PC-3 (cell line): ENCODE measurements around the gene CENPVL2. TPM values are rescaled to one million over a fixed set of nuclear protein-coding genes. Genes with fewer than 3 reads are reported as not detected.
"Not testable (repeated sequence)": the region's sequence is repeated elsewhere in the genome, so short reads cannot be mapped to it uniquely, and the experiment has no call there.

ENCODE experiments used
- ATAC-seq: fragments of 200-7000 bp; cut with Tn5 transposase; 2 replicates; pipeline ENCODE4 v1.9.1; 2020; ENCODE audit warnings: mild to moderate bottlenecking, moderate library complexity
- BruUV-seq: library from RNA; stranded (reverse); fragments of 400-500 nt; replicated peaks from 2 replicates; lab custom pipeline; 2021; lab: Mats Ljungman, UMichigan
- CTCF ChIA-PET: fragments of 300-600 bp; sonication (Branson Sonifier 250); formaldehyde crosslinking; loops from one replicate; lab custom pipeline; 2022; ENCODE audit warnings: antibody characterized with exemption; lab: Charles Lee
- POLR2A ChIA-PET: fragments of 300-600 bp; sonication (Branson Sonifier 250); formaldehyde crosslinking; loops from one replicate; lab custom pipeline; 2022; ENCODE audit warnings: antibody characterized with exemption; ENCODE audit not compliant: unreplicated experiment; lab: Charles Lee
- DNase-seq: peaks from one replicate; pipeline ENCODE4 v3.0.0-alpha.2; 2015
- H2AFZ ChIP-seq: fragments of 300-600 bp; sonication (generic); 2 replicates; pipeline ENCODE4 v1.6.0; 2016; ENCODE audit warnings: antibody characterized with exemption, low read length
- H3F3A ChIP-seq: fragments of 300-600 bp; sonication (generic); one replicate; pipeline ENCODE4 v1.6.0; 2017; ENCODE audit warnings: antibody characterized with exemption, low read length, control low read depth, mild to moderate bottlenecking; ENCODE audit not compliant: unreplicated experiment
- H3K27ac ChIP-seq: fragments of 300-600 bp; sonication (generic); 2 replicates; pipeline ENCODE4 v1.5.1; 2016; ENCODE audit warnings: mild to moderate bottlenecking, low read length
- H3K27me3 ChIP-seq: fragments of 300-600 bp; sonication (generic); 2 replicates; pipeline ENCODE4 v1.6.1; 2016; ENCODE audit warnings: low read length, mixed read lengths
- H3K36me3 ChIP-seq: fragments of 300-600 bp; sonication (generic); 2 replicates; pipeline ENCODE4 v1.6.1; 2016; ENCODE audit warnings: low read depth, mixed run types, low read length, mixed read lengths
- H3K4me1 ChIP-seq: fragments of 300-600 bp; sonication (generic); 2 replicates; pipeline ENCODE4 v1.5.1; 2016; ENCODE audit warnings: low read length; ENCODE audit not compliant: insufficient read depth
- H3K4me2 ChIP-seq: fragments of 300-600 bp; sonication (generic); 2 replicates; pipeline ENCODE4 v1.6.0; 2016; ENCODE audit warnings: low read length
- H3K4me3 ChIP-seq: fragments of 300-600 bp; sonication (generic); 2 replicates; pipeline ENCODE4 v1.5.1; 2016; ENCODE audit warnings: mild to moderate bottlenecking, low read length, mixed read lengths
- H3K79me2 ChIP-seq: fragments of 300-600 bp; sonication (generic); 2 replicates; pipeline ENCODE4 v1.6.1; 2017; ENCODE audit warnings: low read length, mixed read lengths
- H3K9ac ChIP-seq: fragments of 300-600 bp; sonication (generic); 2 replicates; pipeline ENCODE4 v1.6.0; 2016; ENCODE audit warnings: mild to moderate bottlenecking, low read length
- H3K9me2 ChIP-seq: fragments of 300-600 bp; sonication (generic); replicated peaks from 2 replicates; pipeline ENCODE4 v1.6.1; 2016; ENCODE audit warnings: mixed run types, low read length, mixed read lengths
- H3K9me3 ChIP-seq: fragments of 300-600 bp; sonication (generic); 2 replicates; pipeline ENCODE4 v1.6.1; 2016; ENCODE audit warnings: low read length, mixed read lengths
- H4K20me1 ChIP-seq: fragments of 300-600 bp; sonication (generic); 2 replicates; pipeline ENCODE4 v1.6.1; 2016; ENCODE audit warnings: low read length, mixed read lengths
- CTCF ChIP-seq: fragments of 300-600 bp; sonication (generic); conservative IDR thresholded peaks from 2 replicates; pipeline ENCODE4 v1.5.1; 2017; ENCODE audit warnings: antibody characterized with exemption, low read depth, mild to moderate bottlenecking, low read length
- EZH2 ChIP-seq: fragments of 300-600 bp; sonication (generic); IDR thresholded peaks from one replicate; pipeline ENCODE4 v1.6.1; 2017; ENCODE audit warnings: antibody characterized with exemption, mild to moderate bottlenecking, low read length; ENCODE audit not compliant: unreplicated experiment
- EZH2phosphoT487 ChIP-seq: fragments of 300-600 bp; sonication (generic); IDR thresholded peaks from 2 replicates; pipeline ENCODE4 v1.6.1; 2018; ENCODE audit warnings: mild to moderate bottlenecking, antibody characterized with exemption, low read length, borderline replicate concordance
- intact Hi-C: fragments of 100-400 bp; cut with micrococcal nuclease; formaldehyde crosslinking; loops from 2 replicates; pipeline ENCODE4 v1.9.0; 2023
- total RNA-seq: library from RNA; depleted of rRNA; stranded (reverse); fragments of >200 nt; gene quantifications from 2 replicates; pipeline ENCODE4 v1.2.3, GENCODE V29; 2014

Gene CENPVL2
- total RNA-seq, 1 experiment from 2014 or later: not detected

GRCh38 chrX:51665981-51666380 lies 16.6 kb downstream of the CENPVL2 start:
- Histone ChIP-seq H3K9me2 (no peaks in the 10 kb centered on the region), H2AFZ (no peak overlapping the region), H3K9me3 (no peaks in the 10 kb centered on the region), H3F3A (no peaks in the 10 kb centered on the region), H3K4me1 (no peaks in the 10 kb centered on the region), H3K4me3 (no peak overlapping the region), H4K20me1 (no peaks in the 10 kb centered on the region), H3K36me3 (no peaks in the 10 kb centered on the region), H3K27ac (no peak overlapping the region), H3K4me2 (no peak overlapping the region), H3K27me3 (peaks cover 22% of the 10 kb centered on the region; the same call in 1 of the 2 replicates), H3K79me2 (no peaks in the 10 kb centered on the region), H3K9ac (no peak overlapping the region)
- CTCF ChIA-PET: no interaction called here
- BruUV-seq: no TSS peak
- POLR2A ChIA-PET: no interaction called here
- no peak for TF ChIP-seq EZH2phosphoT487
- no peak for TF ChIP-seq EZH2
- no peak for TF ChIP-seq CTCF
- DNase-seq: no peak
- intact Hi-C loops: no loop called here
- no peak for ATAC-seq

- Histone ChIP-seq H4K20me1 (no peaks in the 10 kb centered on the region), H3F3A (no peaks in the 10 kb centered on the region), H3K79me2 (no peaks in the 10 kb centered on the region), H2AFZ (no peak overlapping the region), H3K4me1 (no peaks in the 10 kb centered on the region), H3K9ac (no peak overlapping the region), H3K27ac (no peak overlapping the region), H3K9me3 (no peaks in the 10 kb centered on the region), H3K4me2 (no peak overlapping the region), H3K36me3 (no peaks in the 10 kb centered on the region), H3K9me2 (no peaks in the 10 kb centered on the region), H3K4me3 (no peak overlapping the region), H3K27me3 (no peaks in the 10 kb centered on the region)
- ATAC-seq: no peak
- POLR2A ChIA-PET: no interaction called here
- intact Hi-C loops: loop anchor here (5.0 kb wide), 1 partner anchor 619 kb away; no protein-coding TSS in a partner anchor
- BruUV-seq: no TSS peak
- DNase-seq: no peak
- CTCF ChIA-PET: no interaction called here
- TF ChIP-seq EZH2 (no peak), CTCF (no peak), EZH2phosphoT487 (no peak)
These were observed 39.3 kb downstream of the CENPVL2 start for GRCh38 chrX:51643377-51643776.

- H3K9me3 ChIP-seq: no peaks in the 10 kb centered on the region
- peak; percentile 70 for ATAC-seq
- intact Hi-C loops: loop anchor here (1.0 to 5.0 kb wide), 2 partner anchors 219 to 621 kb away; no protein-coding TSS in a partner anchor
- no peaks in the 10 kb centered on the region for H4K20me1 ChIP-seq
- no TSS peak for BruUV-seq
- H3K4me3 ChIP-seq: no peak overlapping the region
- H3K4me1 ChIP-seq: no peaks in the 10 kb centered on the region
- ChIA-PET POLR2A (no interaction called here), CTCF (interaction anchor here (0.6 to 1.4 kb wide), 4 partner anchors 10 to 219 kb away, joined by 3 to 11 read pairs (median 5); no protein-coding TSS in a partner anchor)
- no peaks in the 10 kb centered on the region for H3K79me2 ChIP-seq
- H3F3A ChIP-seq: no peaks in the 10 kb centered on the region
- no peak overlapping the region for H3K9ac ChIP-seq
- TF ChIP-seq CTCF (peak; percentile 76), EZH2 (no peak)
- DNase-seq: peak; percentile 68
- H3K9me2 ChIP-seq: no peaks in the 10 kb centered on the region
- H3K36me3 ChIP-seq: no peaks in the 10 kb centered on the region
- no peak overlapping the region for H3K4me2 ChIP-seq
- H3K27ac ChIP-seq: no peak overlapping the region
- H2AFZ ChIP-seq: no peak overlapping the region
- H3K27me3 ChIP-seq: no peaks in the 10 kb centered on the region
These were observed 41.1 kb downstream of the CENPVL2 start for GRCh38 chrX:51641421-51642021.

GRCh38 chrX:51636511-51636910 lies 46.1 kb downstream of the CENPVL2 start:
- intact Hi-C loops, POLR2A ChIA-PET, BruUV-seq, H3K36me3 ChIP-seq, H3K4me1 ChIP-seq, H4K20me1 ChIP-seq, H3F3A ChIP-seq, H3K27ac ChIP-seq, H3K79me2 ChIP-seq, H3K9me3 ChIP-seq, CTCF ChIA-PET, H3K4me2 ChIP-seq, H3K27me3 ChIP-seq, H3K9me2 ChIP-seq, DNase-seq, H3K4me3 ChIP-seq, H2AFZ ChIP-seq, ATAC-seq, H3K9ac ChIP-seq: not testable (repeated sequence)
